Stimulated activated CD8-positive, alpha-beta memory T cell treated with anti-CD3 and anti-CD28 coated beads, Interleukin-7, amount 100 ng/mL, for 48 hours (primary cell): ENCODE measurements around the gene SERPINE1.
"Not testable (repeated sequence)": the region's sequence is repeated elsewhere in the genome, so short reads cannot be mapped to it uniquely, and the experiment has no call there.

Experiments used
- DNase-seq, 2 donors: peaks; one replicate each; pipeline ENCODE4 v3.0.0-alpha.2; 2020; ENCODE audit warnings: low read depth in 1 of 2; ENCODE audit errors: extremely low read depth in 1 of 2

The SERPINE1 gene

DNA sequence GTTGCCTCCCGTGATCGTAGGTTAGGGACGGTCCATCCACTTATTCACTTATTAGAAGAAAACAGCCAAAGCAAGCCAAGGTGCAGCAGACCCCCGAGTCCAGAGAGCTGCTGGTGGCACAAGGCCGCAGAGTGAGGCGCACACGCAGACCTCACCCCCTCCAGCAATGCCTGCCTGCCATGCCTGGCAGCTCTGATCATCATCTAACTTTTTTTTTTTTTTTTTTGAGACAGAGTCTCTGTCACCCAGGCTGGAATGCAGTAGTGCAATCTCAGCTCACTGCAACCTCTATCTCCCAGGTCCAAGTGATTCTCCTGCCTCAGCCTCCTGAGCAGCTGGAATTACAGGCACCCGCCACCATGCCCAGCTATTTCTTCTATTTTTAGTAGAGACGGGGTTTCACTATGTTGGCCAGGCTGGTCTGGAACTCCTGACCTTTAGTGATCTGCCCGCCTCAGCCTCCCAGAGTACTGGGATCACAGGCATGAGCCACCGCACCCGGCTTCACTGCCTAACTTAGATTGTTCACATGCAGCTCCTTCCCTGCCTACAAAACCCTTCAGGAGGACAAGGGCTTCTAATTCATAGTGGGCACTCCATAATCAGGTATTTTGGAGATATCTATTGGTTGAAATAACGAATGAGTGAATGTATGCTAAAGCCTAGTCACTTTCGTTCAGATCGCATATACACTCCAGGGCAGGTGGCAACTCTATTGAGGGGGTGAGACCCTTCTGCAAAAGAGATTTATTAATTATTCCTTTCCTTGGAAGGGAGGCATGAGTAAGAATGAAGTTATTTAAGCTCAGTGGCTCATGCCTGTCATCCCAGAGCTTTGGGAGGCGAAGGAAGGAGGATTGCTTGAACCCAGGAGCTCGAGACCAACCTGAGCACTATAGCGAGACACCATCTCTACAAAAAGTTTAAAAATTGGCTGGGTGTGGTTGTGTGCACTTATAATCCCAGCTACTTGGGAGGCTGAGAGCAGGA, 25.8 kb upstream of the SERPINE1 start:
- DNase-seq = no peak

DNA sequence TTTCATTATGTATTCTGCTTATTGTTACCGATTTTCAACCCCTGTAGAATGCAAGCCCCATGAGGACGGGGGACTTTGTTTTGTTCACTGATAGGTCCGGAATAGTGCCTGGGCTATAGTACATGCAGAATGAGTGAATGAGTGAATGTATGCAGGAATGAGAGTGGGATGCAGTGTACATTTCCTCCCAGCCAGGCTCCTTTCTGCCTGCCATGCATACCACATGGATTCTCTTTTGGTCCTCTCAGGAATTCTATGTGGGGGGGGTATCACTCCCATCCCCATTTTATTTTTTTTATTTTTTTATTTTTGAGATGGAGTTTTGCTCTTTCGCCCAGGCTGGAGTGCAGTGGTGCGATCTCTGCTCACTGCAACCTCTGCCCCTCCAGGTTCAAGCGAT, 24.9 kb upstream of the SERPINE1 start:
- no peak for DNase-seq

DNA sequence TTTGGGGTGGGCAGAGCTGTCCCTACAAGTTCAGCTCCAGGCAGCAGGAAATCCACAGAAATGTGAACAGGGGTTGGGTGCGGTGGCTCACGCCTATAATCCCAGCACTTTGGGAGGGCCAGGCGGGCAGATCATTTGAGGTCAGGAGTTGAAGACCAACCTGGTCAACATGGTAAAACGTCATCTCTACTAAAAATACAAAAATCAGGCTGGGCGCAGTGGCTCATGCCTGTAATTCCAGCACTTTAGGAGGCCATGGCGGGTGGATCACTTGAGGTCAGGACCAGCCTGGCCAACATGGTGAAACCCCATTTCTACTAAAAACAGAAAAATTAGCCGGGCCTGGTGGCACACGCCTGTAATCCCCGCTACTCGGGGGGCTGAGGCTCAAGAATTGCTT, 23.2 kb upstream of the SERPINE1 start:
- DNase-seq = not testable (repeated sequence)

DNA sequence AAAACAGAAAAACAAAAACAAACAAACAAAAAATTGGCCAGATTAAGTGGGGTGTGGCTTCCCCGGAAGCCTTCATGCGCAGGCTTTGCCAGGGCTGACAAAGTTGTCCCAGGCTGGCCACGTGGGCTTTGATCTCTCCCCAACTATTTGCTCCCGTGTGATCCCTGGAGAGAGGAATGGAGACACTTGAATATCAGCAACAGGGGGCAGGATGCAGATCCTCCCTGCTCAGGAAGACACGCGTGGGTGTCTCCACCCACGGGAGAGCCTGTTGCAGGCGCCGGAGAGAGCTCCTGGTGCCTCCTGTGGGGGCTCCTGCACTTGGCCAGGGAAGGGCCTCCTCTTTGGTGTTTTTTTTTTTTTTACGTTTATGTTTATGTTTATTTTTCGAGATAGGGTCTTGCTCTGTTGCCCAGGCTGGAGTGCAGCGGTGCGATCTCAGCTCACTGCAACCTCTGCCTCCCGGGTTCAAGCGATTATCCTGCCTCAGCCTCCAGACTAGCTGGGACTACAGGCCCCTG, 22.7 kb upstream of the SERPINE1 start:
- DNase-seq = no peak

DNA sequence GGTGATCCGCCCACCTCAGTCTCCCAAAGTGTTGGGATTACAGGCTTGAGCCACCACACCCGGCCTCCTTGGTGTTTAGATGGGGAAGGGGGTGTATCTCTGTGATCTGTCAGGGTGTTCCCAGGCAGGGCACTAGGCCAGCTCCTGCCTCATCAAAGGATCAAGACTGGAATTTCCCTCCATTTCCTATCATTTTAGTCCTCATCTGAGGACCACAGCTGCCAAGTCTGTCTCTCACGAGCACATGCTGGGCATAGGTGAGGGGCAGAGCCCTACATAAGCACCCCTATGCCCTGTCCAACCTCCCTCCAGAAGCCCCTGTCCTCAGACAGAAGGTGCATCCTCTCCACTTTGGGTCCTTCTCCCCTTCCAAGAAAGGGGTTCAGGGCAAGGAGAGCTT, 22.1 kb upstream of the SERPINE1 start:
- no peak for DNase-seq

DNA sequence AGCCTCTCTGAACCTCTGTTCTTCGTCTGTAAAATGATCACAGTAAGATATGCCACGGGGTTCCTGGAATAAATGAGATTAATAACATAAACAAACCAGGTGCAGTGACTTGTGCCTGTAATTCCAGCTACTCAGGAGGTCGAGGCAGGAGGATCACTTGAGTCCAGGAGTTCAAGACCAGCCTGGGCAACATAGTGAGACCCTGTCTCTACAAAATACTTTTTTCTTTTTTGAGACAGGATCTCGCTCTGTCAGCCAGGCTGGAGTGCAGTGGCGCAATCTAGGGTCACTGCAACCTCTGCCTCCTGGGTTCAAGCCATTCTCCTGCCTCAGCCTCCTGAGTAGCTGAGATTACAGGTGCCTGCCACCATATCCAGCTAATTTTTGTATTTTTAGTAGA, 21.7 kb upstream of the SERPINE1 start:
- not testable (repeated sequence) for DNase-seq

DNA sequence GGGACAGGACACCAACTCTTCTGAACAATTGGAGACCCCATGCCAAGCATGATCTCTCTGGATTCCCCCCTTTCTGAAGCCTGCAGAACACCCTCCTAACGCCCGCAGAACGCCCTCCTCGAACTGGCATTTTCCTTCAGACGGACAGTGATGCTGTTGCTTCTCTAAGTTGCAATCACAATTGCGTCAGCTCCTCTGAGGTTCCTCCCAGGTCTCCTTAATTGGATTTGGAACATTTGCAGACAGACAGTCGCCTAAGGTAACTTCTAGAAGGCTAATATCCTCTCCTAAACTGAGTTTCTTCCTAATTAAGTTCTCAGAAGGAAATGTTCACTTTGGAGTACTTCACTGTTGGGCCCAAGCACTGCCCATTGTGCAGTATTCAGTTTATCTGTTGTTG, 20.5 kb upstream of the SERPINE1 start:
- DNase-seq = no peak

DNA sequence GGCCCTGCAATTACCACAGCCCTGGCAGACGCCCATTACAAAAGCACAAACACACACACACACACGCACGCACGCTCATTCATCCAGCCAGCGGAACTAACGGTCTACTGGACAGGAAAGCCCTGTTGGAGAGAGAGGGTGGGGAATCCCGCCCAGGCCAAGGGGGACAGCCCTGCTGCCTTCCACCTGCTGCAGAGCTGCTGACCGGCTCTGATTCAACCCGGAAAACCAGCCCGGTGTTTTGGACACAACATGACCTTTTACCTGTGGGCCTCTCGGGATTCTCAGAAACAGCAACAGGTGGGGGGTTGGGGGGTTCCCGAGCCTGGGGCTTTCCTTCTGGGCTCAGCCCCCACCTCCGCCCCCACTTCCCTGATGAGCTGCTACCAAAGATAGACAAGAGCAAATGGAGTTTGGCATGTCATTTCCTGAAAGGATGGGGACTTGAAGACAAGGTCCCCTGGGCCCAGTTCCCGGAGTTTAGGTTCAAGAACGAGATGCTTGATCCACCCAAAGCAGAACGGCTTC, 18.5 kb upstream of the SERPINE1 start:
- DNase-seq = no peak

DNA sequence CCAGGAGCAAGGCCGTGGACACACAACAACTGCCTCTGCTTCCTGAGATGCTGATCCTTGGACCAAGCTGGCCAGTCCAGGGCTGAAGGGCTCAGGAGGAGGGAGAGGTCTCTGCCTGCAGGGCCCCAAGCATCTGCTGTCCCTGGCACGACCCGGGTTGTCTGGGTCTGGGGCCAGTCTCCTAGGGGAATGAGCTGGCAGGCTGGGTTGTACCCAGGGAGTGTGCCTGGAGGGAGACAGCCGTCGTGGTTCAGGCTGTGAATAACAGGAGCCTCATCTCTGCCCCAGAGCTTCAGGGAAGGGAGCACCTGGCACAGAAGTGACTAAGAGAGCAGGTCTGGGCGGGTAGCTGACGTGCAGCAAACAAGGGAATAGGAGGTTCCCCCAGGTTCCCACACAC, 17.9 kb upstream of the SERPINE1 start:
- no peak for DNase-seq

DNA sequence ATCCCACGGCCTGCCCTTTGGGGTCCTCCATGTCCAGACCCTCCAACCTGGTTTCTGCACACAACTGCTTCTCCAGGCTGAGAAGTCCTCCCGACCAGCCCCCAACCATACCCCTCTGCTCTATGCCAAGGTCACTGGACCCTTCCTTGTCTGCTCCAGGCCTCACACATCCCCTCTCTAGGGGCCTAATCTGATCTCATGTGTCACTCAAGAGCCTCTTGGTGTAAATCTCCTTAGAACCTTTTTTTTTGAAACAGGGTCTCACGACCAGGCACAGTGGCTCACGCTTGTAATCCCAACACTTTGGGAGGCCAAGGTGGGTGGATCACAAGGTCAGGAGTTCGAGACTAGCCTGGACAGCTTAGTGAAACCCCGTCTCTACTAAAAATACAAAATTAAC, 17.5 kb upstream of the SERPINE1 start:
- no peak for DNase-seq

DNA sequence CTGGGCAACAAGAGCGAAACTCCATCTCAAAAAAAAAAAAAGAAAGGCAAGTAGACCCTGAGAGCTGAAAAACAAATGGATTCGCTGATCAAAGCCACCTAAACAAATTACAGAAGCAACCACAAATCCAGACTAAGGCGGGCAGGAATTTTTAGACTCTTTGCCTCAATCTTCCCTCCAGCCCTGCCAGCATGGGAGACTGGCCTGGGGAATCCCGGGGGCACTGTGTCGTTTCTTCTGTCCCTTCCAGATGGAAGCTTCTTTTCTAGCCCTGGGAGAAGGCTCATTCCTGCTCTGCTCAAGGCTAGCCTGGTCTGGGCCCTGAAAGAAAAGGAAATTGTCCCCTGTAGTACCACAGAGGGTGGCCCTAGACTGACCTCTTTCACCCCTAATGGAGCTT, 15.6 kb upstream of the SERPINE1 start:
- DNase-seq = no peak

DNA sequence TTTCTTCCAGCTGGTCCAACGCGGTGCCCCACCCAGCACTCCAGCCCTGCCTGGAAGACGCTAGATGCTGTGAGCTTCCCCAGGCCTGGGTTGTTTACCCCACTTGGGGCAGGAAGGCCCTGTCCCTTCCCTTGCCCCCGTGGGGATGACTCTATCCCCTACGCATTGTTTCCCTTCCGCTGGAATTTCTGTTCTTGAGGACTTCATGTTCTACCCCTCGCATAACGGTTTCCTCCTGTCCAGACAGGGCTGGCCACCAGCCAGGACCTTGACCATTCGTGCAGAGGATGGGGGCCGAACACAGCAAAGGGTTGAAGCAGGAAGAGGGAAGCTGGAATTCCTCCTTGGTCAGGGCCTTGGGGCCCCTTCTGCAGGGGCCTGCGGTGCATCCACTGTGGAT, 14.7 kb upstream of the SERPINE1 start:
- DNase-seq = no peak

DNA sequence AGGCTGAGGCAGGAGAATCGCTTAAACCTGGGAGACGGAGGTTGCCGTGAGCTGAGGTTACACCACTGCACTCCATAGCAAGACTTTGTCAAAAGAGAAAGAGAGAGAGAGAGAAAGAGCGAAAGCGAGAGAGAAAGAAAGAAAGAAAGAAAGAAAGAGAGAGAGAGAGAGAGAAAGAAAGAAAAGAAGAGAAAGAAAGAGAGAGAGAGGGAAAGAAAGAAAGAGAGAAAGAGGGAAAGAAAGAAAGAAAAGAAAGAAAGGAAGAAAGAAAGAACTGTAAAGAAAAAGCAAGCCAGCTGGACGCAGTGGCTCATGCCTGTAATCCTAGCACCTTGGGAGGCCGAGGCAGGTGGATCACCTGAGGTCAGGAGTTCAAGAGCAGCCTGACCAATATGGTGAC, 13.8 kb upstream of the SERPINE1 start:
- not testable (repeated sequence) for DNase-seq

DNA sequence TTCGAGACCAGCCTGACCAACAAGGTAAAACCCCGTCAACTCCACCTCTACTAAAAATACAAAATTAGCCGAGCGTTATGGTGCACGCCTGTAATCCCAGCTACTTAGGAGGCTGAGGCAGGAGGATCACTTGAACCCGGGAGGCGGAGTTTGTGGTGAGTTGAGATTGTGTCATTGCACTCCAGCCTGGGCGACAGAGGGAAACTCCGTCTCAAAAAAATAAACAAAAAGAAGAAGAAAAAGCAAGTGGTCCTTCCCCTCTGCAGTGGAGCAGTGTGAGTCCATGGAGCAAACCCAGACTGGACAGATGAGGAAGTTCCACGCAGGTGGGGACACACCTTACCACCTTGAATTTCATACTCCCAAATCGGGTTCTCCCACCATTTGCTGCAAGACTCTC, 13.1 kb upstream of the SERPINE1 start:
- DNase-seq = no peak

DNA sequence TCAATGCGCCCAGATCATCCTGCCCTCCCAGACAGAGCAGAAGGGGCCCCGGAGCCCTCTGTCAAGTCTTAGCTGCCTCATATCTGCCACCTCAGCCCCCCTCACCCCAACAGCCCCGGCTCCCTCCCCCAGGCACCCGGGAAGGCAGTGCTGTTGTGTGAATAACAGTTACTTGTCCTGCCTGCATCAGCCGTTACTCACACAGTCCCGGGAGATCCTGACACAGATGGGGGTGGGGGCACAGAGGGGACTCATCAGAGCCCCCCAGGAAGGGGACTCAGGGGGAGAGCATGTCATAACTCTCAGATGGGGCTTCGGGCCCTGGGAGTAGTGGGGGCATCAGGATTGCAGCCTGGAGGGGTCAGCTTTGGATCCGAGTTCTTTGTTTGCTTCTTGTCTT, 12.4 kb upstream of the SERPINE1 start:
- no peak for DNase-seq

DNA sequence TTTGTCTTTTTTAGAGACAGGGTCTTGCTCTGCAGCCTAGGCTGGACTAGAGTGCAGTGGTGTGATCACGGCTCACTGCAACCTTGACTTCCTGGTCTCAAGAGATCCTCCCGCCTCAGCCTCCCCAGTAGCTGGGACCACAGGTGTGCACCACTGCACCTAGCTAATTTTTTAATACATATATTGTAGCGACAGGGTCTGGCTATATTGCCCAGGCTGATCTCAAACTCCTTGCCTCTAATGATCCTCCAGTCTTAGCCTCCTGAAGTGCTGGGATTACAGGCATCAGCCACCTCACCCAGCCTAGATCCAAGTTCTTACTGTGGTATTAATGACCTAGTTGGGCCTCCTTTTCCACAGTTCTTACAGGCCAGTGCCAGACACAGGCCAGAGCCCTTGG, 11.7 kb upstream of the SERPINE1 start:
- no peak for DNase-seq

DNA sequence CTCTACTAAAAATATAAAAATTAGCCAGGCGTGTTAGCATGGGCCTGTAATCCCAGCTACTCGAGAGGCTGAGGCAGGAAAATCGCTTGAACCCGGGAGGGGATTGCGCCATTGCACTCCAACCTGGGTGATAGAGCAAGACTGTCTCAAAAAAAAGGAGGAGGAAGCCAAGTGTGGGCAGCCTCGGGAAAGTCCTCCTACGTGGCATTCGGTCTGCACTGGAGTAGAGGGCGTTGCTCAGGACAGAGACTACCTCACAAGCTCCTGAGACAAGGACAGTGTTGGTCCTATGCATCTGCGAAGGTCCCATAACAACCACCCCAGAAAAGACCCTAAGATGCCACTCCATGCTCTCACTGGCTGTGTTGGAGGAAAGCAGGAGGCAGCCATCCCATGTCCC, 10.0 kb upstream of the SERPINE1 start:
- no peak for DNase-seq

DNA sequence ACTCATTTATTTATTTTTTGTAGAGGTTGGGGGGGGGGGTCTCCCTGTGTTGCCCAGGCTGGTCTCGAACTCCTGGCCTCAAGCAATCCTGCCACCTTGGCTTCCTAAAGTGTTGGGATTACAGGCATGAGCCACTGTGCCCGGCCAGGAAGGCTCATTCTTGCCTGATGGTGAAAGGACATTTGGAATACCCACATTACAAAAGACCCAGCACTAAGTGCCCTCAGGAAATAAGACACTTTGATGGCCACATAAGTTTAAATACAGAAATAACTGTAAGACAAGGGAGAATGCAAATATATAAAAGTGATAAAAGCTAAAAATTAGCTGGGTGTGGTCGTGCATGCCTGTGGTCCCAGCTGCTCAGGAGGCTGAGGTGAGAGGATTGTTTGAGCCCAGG, 8.0 kb upstream of the SERPINE1 start:
- no peak for DNase-seq

DNA sequence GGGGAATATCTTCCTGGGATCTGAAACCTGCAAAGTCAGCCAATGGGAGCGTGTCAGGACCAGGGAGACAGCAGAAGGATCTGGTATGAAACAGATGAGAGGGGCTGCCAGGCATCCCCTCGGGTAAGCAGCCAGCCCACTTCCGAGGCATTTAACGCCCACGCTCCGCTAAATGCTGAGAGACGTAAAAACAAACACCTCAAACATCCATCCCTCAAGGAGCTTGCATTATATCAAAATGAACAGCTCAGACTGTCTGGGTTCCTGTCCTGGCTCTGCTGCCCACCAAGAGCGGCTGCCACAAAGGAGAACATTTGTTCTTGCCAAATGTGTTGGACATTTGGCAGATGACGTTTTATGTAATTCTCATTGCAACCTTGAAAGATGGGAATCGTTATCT, 7.0 kb upstream of the SERPINE1 start:
- DNase-seq = no peak

DNA sequence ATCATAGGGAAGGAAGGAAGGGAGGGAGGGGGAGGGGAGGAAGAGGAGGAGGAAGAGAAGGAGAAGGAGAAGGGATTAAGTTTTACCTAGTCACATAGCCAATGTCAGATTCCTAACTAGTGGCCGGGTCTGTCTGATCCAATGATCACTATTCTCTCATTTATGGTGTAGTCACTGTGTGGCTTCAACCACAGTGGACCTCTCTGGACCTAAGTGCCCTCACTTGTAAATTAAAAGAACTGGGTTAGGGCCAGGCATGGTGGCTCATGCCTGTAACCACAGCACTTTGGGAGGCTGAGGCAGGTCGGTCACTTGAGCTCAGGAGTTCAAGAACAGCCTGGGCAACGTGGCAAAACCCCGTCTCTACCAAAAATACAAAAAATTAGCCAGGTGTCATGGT, 6.6 kb upstream of the SERPINE1 start:
- no peak for DNase-seq

DNA sequence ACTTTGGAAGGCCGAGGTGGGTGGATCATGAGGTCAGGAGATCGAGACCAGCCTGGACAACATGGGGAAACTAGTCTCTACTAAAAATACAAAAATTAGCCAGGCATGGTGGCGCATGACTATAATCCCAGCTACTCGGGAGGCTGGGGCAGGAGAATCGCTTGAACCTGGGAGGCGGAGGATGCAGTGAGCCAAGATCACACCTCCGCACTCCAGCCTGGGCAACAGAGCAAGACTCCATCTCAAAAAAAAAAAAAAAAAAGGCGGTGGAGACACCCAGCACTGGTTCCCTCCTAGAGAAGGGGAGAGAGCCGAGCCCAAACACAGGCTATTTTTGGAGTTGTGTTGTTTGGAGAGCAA, 5.3 kb upstream of the SERPINE1 start:
- DNase-seq = not testable (repeated sequence)
